Medulla oblongata (tissue), 1 donor: ENCODE measurements around the gene MAGEA6.
"Not testable (repeated sequence)": the region's sequence is repeated elsewhere in the genome, so short reads cannot be mapped to it uniquely, and the experiment has no call there.

ENCODE experiments used
- DNase-seq: peaks from one replicate; pipeline ENCODE4 v3.0.0-alpha.2; 2015; ENCODE audit errors: extremely low spot score

MAGEA6 gene, protein sequence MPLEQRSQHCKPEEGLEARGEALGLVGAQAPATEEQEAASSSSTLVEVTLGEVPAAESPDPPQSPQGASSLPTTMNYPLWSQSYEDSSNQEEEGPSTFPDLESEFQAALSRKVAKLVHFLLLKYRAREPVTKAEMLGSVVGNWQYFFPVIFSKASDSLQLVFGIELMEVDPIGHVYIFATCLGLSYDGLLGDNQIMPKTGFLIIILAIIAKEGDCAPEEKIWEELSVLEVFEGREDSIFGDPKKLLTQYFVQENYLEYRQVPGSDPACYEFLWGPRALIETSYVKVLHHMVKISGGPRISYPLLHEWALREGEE

DNA sequence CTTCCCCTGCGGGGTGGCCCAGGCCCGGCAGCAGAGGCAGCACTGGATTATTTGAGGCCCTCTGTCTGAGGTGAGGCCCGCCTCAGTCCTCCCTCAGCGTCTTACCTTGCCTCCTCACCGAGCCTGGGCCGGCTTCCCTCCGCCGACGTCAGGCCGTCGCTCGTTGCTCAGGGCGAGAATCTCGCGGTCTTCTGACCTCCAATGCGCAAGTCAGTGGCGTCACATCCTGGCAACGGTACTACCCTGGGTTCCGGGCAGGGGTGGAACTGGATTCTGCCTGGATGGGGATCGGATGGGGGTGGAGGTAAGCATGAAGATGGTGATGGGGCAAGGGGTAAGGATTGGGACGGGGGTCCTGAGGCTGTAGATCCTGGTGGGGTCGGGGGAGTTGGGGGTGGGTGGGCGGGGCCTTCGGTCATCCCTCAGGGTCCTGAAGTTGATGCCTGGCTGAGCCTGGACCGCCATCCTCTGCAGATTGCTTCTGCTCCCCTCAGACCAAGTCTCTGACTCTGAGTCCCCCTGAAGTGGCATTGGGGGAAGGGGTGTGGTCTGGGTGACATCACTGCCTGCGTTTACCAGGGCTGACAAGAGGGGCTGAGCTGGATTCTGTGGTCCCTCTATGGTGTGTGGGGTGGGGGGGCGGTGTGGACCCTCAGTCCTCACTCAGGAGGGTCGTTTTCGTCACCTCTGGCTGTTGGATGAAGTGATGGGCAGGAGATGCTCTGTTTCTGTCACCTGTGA, at the start of gene MAGEA6:
MAGEA6 (minus strand) TSS at position 141 of the 741 bp plus-strand sequence. CDS start 2,039 bp downstream, outside the sequence.
- DNase-seq = not testable (repeated sequence)

DNA sequence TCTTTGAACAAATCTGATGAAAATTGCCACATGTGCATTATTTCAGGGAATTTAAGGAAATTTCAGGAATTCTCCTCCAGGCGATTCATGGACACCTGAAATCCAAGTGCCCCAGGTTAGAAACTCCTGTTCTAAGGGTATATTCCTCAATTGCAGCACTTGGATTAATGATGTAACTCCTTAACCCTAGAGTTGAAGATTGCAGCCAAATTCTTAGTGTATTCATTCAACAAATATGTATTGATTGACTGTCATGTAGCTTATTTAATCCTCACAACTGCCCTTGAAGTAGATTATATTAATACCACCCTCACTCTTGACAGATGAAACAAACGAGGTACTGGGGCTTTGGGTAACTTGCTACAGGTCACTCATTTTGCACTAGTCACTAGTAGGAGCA, 49.8 kb upstream of the MAGEA6 start:
- DNase-seq = no peak

DNA sequence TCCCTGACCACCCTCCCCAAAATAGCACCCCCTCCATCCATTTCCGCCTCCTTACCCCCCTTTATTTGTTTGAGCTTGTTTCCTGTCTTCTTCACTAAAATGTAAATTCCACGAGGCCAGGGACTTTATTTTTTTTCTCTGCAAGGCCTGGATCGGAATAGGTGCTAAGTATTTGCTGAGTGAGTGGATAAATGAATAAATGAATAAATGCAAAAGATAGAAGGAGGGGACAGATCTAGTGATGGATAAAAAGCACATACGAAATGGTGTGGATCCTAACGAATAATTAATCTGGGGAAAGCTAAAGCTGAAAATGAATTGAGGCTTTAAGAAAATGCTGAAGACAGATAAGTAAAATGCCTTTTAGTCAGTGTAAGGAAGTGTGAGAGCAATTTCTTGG, 48.9 kb upstream of the MAGEA6 start:
- DNase-seq = no peak

DNA sequence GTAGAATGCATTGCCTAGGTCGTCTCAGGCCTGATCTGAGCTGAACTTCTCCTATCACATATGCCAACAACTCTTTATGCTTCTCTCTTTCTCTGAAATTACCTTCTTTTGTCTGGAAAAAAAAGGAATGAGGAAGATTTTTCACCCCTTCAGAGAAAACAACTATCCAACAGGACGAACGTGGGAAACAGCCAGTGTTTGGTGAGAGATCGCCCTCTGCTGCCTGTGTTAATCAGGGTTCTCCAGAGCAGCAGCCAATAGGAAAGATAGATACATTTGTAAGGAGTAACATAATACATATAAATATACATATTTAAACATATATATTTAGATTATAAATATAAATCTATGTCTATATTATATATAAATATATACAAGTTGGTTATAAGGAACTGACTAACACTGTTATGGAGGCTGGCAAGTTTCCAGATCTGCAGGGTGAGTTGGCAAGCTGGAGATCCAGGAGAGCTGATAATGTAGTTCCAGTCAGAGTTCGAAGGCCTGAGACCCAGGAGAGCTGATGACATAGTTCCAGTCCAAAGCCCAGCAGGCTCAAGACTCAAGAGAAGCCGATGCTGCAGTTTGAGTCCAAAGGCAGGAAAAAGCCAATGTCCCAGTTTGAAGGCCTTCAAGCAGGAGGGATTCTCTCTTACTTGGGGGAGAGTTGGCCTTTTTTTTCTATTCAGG, 47.7 kb upstream of the MAGEA6 start:
- peak; percentile 60 for DNase-seq

DNA sequence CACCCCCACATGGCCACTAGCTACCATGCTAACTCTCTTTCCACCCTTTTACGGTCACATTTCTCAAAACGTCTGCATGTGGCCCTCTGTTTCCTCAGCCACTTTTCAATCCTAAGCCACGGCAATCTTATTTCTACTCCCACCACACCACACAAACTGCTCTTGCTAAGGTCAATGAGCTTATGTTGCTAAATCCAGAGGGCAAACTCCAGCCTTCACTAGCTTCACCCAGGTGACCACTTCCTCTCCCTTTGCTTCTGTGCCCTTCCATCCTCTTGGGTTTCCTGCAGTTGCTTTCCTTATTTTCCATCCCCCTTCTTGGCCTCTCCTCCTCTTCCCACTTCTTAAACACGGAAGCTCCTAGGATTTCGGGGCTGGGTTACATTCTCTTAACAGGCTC, 44.6 kb upstream of the MAGEA6 start:
- no peak for DNase-seq

DNA sequence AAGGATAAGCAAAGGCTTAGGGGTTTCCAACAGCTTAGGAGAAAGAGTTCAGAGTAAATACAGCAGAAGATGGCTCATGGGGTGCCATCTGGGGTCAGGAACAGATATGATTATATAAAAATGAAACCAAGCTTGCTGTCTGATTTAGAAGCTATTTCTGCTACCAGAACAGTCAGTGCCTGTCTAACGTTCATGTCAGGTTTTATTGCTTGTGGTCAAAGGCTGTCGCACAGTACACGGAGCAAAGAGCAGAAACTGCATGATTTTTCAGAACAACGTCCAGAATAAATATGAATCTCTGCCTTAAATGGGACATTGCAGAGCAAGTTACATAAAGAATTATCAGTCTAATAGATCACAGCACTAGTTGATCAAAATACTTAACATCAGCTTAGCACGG, 43.7 kb upstream of the MAGEA6 start:
- DNase-seq = no peak

DNA sequence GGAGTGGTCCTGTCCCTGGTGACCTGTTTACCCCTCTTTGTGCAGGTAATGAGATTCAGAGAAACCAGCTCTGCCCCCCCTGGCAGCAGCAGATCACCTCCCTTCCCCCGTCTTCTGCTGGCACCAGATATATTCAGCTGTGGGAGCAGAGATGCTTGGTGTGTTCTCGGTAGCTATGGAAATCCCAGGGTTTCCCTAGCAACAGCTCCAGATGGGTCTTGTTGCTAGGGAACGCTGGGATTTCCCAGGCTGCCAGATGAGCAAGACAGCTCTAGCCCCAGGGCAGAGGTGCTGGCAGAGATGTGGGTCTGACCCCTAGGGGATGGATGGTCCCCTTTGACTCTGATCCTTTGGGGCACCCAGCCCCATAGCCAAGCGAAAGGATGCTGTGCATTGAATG, 40.9 kb upstream of the MAGEA6 start:
- no peak for DNase-seq

DNA sequence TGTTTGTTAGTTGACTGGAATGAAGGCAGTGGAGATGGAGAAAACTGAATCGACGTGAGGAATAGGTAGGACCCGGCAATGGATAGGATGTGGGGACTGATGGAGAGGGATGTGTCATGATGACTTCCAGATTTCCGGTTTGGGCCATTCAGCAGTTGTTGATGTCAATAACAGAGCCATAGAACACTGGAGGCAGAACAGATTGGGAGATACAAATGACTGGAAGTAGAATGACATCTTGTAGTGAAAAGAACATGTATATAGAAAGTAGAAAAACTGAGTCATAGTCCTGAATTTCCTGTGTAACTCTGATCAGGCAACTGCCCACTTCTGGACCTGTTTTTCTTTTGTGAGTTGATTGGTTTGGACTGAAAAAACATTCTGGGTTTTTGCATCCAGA, 36.5 kb upstream of the MAGEA6 start:
- DNase-seq = no peak

DNA sequence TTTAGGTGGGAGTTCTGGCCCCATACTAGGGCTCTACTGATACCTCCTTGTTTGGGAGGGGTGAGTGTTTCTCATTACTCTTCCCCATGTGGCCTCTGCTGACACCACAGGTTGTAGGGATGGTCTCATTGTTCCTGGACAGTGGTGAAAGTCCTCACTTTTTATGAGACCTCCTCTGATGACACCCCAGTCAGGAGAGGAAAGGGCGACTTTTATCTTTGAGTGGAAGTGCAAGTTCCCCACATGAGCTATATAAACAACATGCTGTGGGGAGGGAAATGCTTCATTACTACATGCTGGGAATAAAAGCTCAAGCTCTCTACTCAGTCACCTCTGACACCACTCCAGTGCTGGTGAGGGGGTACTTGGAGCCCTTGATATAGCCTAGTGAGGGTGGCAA, 29.5 kb upstream of the MAGEA6 start:
- no peak for DNase-seq

DNA sequence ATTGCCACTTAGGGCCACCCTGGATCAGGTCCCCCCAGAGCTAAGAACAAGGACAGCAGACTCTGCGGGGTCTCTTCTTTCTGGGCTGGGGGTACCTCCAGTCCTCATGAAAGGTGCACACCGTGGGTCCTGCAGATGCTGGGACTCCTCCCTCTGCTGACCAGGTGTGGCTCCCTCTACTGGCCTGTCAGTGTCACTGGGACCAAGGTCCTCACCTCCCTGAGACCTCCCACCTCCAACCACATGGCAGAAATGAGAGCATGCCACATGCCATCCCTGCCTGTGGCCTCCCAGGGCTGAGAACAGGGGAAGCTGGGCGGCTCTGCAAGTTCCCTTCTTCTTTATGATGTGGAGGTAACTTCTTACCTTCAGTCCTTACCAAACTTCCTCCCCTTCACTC, 17.6 kb upstream of the MAGEA6 start:
- not testable (repeated sequence) for DNase-seq

DNA sequence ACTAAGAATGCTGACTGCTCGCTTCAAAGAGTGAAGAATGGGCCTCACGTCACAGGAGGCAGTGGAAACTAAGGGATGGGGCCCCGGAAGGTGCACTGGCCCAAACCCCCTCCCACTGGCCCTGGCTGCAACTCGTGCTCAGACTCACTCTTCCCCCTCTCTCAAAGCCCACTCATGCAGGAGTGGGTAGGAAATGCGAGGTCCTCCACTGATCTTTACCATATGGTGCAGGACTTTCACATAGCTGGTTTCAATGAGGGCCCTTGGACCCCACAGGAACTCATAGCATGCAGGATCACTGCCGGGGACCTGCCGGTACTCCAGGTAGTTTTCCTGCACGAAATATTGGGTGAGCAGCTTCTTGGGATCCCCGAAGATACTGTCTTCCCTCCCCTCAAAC, 2.9 kb downstream of the MAGEA6 start:
- not testable (repeated sequence) for DNase-seq

DNA sequence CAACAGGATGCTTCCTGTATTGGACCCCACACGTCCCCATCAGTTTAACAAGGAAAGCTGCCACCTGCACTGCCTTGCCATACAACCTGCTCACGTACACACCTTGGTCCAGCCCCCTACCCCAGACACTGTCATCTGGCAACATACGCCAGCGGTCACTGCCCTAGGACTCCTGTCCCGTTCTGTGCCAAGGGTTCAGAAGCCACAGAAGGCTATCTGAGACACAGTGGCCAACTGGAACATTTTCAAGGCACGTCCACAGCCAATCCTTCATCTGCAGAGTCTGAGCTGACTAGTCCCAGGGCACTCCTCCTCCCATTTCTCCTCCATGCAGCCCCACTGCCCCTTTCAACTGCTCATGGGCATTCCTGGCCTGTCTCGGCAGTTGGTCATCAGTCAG, 7.9 kb downstream of the MAGEA6 start:
- DNase-seq = not testable (repeated sequence)

DNA sequence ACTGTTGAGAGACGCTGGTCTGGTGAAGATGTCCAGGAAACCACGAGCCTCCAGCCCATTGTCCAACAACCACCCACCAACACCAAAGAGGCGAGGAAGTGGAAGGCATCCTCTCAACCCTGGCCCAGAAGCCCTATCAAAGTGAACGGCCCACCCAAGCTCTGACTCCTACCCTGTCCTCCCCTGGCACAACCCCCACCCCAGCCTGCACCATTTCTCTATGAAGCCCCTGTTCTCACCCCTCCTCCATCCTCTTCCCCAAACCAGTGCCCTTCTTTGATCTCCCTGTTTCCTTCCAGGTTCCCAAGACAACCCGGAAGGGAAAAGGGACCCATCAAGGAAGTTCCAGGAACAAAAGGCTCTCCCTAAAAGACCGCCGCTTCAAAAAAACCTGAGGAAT, 9.9 kb downstream of the MAGEA6 start:
- DNase-seq = not testable (repeated sequence)

DNA sequence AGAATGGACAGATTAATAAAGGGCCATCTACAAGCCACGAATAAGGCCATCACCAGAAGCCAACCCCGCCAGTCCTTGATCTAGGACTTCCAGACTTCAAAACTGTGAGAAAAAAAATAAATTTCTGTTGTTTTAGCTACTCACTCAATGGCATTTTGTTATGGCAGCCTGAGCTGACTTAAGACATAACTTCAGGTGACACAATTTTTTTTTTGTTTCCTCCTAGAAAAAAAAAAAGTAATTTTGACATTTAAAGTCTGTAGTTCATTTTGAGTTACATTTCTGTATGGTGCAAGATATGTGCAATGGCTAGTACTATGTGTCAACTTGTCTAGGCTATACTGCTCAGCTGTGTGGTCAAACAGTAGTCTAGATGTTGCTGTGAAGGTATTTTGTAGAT, 10.6 kb downstream of the MAGEA6 start, which contains the start of gene CSAG3:
CSAG3 (plus strand) TSS at position 301 of the 400 bp plus-strand sequence.
- not testable (repeated sequence) for DNase-seq

DNA sequence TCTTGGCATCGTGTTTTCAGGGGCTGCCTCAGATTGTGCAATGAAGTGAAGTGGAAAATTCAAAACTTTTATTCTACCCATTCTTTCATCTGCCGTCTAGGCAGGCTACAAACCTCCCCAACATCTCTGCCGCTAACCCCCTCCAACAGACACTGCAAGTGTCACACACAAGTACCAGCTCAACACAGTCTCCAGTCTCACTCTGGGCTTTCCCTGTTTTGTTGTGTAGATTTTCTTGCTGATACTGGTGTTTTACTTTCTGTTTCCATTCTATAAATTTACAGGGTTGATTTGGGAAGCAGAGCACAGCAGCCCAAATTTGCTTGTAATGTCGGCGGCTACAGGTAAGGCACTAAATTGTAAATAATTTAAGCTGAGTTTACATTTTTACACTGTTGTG, 14.6 kb downstream of the MAGEA6 start:
- not testable (repeated sequence) for DNase-seq

DNA sequence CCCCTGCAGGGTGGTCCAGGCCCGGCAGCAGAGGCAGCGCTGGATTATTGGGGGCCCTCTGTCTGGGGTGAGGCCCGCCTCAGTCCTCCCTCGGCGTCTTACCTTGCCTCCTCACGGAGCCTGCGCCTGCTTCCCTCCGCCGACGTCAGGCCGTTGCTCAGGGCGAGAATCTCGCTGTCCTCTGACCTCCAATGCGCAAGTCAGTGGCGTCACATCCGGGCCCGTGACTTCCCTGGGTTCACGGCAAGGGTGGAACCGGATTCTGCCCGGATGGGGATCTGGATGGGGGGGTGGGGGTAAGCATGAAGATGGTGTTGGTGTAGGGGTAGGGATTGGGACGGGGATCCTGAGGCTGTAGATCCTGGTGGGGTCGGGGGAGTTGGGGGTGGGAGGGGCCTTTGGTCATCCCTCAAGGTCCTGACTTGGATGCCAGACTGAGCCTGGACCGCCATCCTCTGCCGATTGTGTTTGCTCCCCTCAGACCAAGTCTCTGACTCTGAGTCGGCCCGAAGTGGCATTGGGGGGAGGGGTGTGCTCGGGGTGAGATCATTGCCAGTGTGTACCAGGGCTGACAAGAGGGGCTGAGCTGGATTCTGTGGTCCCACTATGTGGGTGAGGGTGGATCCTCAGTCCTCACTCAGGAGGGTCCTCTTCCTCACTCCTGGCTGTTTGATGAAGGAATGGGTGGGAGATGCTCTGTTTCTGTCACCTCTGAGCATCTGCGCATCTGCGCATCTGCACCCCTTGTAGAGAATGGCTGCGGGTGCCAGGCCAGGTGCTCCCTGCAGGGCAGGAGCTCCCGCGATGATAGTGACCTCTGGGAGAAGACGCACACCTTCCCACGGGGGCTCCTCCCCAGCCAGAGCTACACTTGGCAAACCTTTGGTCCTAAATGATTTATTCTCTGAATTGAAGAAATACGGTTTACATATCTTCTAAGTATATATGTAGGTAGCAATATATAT, 15.5 kb downstream of the MAGEA6 start, which contains the start of gene MAGEA2:
MAGEA2 (minus strand) TSS at position 157 of the 965 bp plus-strand sequence. CDS start 2,479 bp downstream, outside the sequence.
- DNase-seq = not testable (repeated sequence)

DNA sequence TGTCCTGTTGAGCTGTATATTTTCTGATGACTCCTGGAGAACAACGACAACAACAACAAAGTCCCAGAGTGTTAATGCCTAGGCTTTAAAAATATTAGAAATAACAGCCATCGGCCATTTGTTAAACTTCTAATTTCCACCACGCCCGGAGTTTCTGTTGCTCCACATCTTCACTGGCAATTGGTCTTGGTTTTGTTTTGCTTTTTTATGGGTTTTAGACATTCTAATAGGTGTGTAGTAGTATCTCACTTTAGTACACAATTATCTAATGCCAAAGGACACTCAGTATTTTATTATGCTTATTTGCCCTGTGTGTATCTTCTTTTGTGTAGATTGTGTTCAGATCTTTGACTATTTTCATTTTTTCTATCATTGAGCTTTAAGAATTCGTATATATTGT, 30.9 kb downstream of the MAGEA6 start:
- no peak for DNase-seq

DNA sequence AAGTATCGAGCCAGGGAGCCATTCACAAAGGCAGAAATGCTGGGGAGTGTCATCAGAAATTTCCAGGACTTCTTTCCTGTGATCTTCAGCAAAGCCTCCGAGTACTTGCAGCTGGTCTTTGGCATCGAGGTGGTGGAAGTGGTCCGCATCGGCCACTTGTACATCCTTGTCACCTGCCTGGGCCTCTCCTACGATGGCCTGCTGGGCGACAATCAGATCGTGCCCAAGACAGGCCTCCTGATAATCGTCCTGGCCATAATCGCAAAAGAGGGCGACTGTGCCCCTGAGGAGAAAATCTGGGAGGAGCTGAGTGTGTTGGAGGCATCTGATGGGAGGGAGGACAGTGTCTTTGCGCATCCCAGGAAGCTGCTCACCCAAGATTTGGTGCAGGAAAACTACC, 33.0 kb downstream of the MAGEA6 start:
- not testable (repeated sequence) for DNase-seq

DNA sequence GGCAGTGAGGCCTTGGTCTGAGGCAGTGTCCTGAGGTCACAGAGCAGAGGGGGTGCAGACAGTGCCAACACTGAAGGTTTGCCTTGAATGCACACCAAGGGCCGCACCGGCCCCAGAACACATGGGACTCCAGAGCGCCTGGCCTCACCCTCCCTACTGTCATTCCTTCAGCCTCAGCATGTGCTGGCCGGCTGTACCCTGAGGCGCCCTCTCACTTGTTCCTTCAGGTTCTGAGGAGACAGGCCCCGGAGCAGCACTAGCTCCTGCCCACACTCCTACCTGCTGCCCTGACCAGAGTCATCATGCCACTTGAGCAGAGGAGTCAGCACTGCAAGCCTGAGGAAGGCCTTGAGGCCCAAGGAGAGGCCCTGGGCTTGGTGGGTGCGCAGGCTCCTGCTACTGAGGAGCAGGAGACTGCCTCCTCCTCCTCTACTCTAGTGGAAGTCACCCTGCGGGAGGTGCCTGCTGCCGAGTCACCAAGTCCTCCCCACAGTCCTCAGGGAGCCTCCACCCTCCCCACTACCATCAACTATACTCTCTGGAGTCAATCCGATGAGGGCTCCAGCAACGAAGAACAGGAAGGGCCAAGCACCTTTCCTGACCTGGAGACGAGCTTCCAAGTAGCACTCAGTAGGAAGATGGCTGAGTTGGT, 33.5 kb downstream of the MAGEA6 start:
- no peak for DNase-seq

DNA sequence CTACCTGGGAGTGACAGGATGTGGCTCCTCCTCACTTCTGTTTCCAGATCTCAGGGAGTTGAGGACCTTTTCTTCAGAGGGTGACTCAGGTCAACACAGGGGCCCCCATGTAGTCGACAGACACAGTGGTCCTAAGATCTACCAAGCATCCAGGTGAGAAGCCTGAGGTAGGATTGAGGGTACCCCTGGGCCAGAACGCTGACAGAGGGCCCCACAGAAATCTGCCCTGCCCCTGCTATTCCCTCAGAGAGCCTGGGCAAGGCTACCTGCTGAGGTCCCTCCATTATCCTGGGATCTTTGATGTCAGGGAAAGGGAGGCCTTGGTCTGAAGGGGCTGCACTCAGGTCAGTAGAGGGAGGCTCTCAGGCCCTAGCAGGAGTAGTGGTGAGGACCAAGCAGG, 34.4 kb downstream of the MAGEA6 start:
- no peak for DNase-seq
